HEK293T (cell line): ENCODE measurements around the gene KLLN.
"Not testable (repeated sequence)": the region's sequence is repeated elsewhere in the genome, so short reads cannot be mapped to it uniquely, and the experiment has no call there.

Experiments used
- CTCF ChIA-PET: fragments of 350-600 bp; formaldehyde crosslinking; extraction: SDS; loops from one replicate; lab custom pipeline; 2021; ENCODE audit warnings: antibody characterized with exemption, inconsistent platforms; lab: Yijun Ruan, JAX
- POLR2A ChIA-PET: fragments of 350-600 bp; formaldehyde crosslinking; extraction: SDS; loops from one replicate; lab custom pipeline; 2020; ENCODE audit warnings: antibody characterized with exemption, inconsistent platforms; lab: Yijun Ruan, JAX
- DNase-seq: peaks from one replicate; pipeline ENCODE4 v3.0.0; 2012; ENCODE audit warnings: mixed read lengths; ENCODE audit errors: extremely low spot score
- ARNT ChIP-seq: fragments of 450-650 bp; IDR thresholded peaks from 2 replicates; pipeline ENCODE4 v1.6.1; 2017; ENCODE audit warnings: mild to moderate bottlenecking
- BHLHE40 ChIP-seq: fragments of 450-650 bp; IDR thresholded peaks from 2 replicates; pipeline ENCODE4 v1.6.1; 2016; ENCODE audit warnings: mild to moderate bottlenecking, moderate library complexity, borderline replicate concordance
- CTBP1 ChIP-seq: fragments of 450-650 bp; IDR thresholded peaks from 2 replicates; pipeline ENCODE4 v1.6.1; 2016; ENCODE audit warnings: borderline replicate concordance
- ELF4 ChIP-seq: fragments of 450-650 bp; IDR thresholded peaks from 2 replicates; pipeline ENCODE4 v1.6.1; 2017; ENCODE audit warnings: antibody characterized with exemption
- FOXA1 ChIP-seq: fragments of 450-650 bp; IDR thresholded peaks from 2 replicates; pipeline ENCODE4 v1.6.1; 2016; ENCODE audit warnings: mild to moderate bottlenecking
- FOXK2 ChIP-seq: fragments of 450-650 bp; IDR thresholded peaks from 2 replicates; pipeline ENCODE4 v1.6.1; 2016; ENCODE audit warnings: mild to moderate bottlenecking
- FOXM1 ChIP-seq: fragments of 450-650 bp; IDR thresholded peaks from 2 replicates; pipeline ENCODE4 v1.6.1; 2017; ENCODE audit warnings: mild to moderate bottlenecking, borderline replicate concordance
- HDGF ChIP-seq: fragments of 450-650 bp; IDR thresholded peaks from 2 replicates; pipeline ENCODE4 v1.6.1; 2017; ENCODE audit warnings: antibody characterized with exemption, borderline replicate concordance
- L3MBTL2 ChIP-seq: fragments of 450-650 bp; conservative IDR thresholded peaks from 2 replicates; pipeline ENCODE4 v1.6.1; 2016; ENCODE audit warnings: mild to moderate bottlenecking
- LEF1 ChIP-seq: fragments of 450-650 bp; IDR thresholded peaks from 2 replicates; pipeline ENCODE4 v1.6.1; 2017; ENCODE audit warnings: mild to moderate bottlenecking, borderline replicate concordance
- NFRKB ChIP-seq: fragments of 450-650 bp; IDR thresholded peaks from 2 replicates; pipeline ENCODE4 v1.6.1; 2016; ENCODE audit warnings: mild to moderate bottlenecking, moderate library complexity
- PKNOX1 ChIP-seq: fragments of 450-650 bp; IDR thresholded peaks from 2 replicates; pipeline ENCODE4 v1.6.1; 2016
- SP1 ChIP-seq: fragments of 450-650 bp; IDR thresholded peaks from 2 replicates; pipeline ENCODE4 v1.6.1; 2017
- SUZ12 ChIP-seq: fragments of 450-650 bp; IDR thresholded peaks from 2 replicates; pipeline ENCODE4 v1.6.1; 2016; ENCODE audit warnings: mild to moderate bottlenecking
- TARDBP ChIP-seq: fragments of 450-650 bp; IDR thresholded peaks from 2 replicates; pipeline ENCODE4 v1.6.1; 2016
- ZNF384 ChIP-seq: fragments of 450-650 bp; IDR thresholded peaks from 2 replicates; pipeline ENCODE4 v1.6.1; 2016

The KLLN gene

GRCh38 chr10:87887146-87887545 is 23.8 kb upstream of the KLLN start:
- no peak for DNase-seq
- CTCF ChIA-PET: no interaction called here
- POLR2A ChIA-PET: no interaction called here
- TF ChIP-seq SUZ12: no peak
- no peak for TF ChIP-seq FOXA1
- no peak for TF ChIP-seq PKNOX1
- TF ChIP-seq FOXK2: no peak
- no peak for TF ChIP-seq FOXM1
- TF ChIP-seq NFRKB: no peak
- TF ChIP-seq ZNF384: no peak
- TF ChIP-seq SP1: no peak
- TF ChIP-seq TARDBP: no peak
- no peak for TF ChIP-seq L3MBTL2
- TF ChIP-seq CTBP1: no peak
- no peak for TF ChIP-seq LEF1
- TF ChIP-seq BHLHE40: no peak
- TF ChIP-seq ELF4: no peak
- TF ChIP-seq HDGF: no peak
- TF ChIP-seq ARNT: no peak

- CTCF ChIA-PET: no interaction called here
- TF ChIP-seq PKNOX1: no peak
- TF ChIP-seq FOXK2: no peak
- no peak for TF ChIP-seq HDGF
- no peak for TF ChIP-seq LEF1
- TF ChIP-seq CTBP1: no peak
- no peak for TF ChIP-seq FOXM1
- TF ChIP-seq L3MBTL2: no peak
- TF ChIP-seq SUZ12: no peak
- TF ChIP-seq FOXA1: no peak
- no peak for TF ChIP-seq TARDBP
- TF ChIP-seq NFRKB: no peak
- TF ChIP-seq ELF4: no peak
- TF ChIP-seq BHLHE40: no peak
- no peak for TF ChIP-seq SP1
- no peak for TF ChIP-seq ZNF384
- POLR2A ChIA-PET: no interaction called here
- no peak for DNase-seq
These were observed 23.3 kb upstream of the KLLN start for GRCh38 chr10:87886635-87887034.

- DNase-seq: no peak
- CTCF ChIA-PET: no interaction called here
- POLR2A ChIA-PET: interaction anchor here (0.6 kb wide), 1 partner anchor 19 kb away, joined by 3 read pairs; the partner anchor contains the start of genes KLLN and PTEN
These were observed 19.4 kb upstream of the KLLN start for GRCh38 chr10:87882555-87883294.

GRCh38 chr10:87881373-87882059 is 18.2 kb upstream of the KLLN start:
- CTCF ChIA-PET, DNase-seq, POLR2A ChIA-PET: not testable (repeated sequence)

More at GRCh38 chr10:87882555-87883294, 19.4 kb upstream of the KLLN start:
- TF ChIP-seq ARNT: no peak

- no peak for TF ChIP-seq ARNT
- TF ChIP-seq PKNOX1: no peak
- no peak for TF ChIP-seq TARDBP
- no peak for TF ChIP-seq FOXA1
- no peak for TF ChIP-seq CTBP1
- TF ChIP-seq L3MBTL2: no peak
- no peak for TF ChIP-seq HDGF
- no peak for TF ChIP-seq FOXK2
- no peak for TF ChIP-seq NFRKB
- CTCF ChIA-PET: no interaction called here
- no peak for DNase-seq
- POLR2A ChIA-PET: no interaction called here
These were observed 17.0 kb upstream of the KLLN start for GRCh38 chr10:87880336-87880735.

GRCh38 chr10:87878664-87879459 is 15.5 kb upstream of the KLLN start:
- CTCF ChIA-PET: no interaction called here
- POLR2A ChIA-PET: interaction anchor here (1.2 kb wide), 1 partner anchor 17 kb away, joined by 4 read pairs; no protein-coding TSS in a partner anchor
- TF ChIP-seq FOXA1 (peak; percentile 78), SP1 (no peak), FOXK2 (no peak), SUZ12 (no peak), L3MBTL2 (no peak), LEF1 (no peak), ARNT (no peak), CTBP1 (peak; percentile 89; the same call in 1 of the 2 replicates), BHLHE40 (no peak)
- DNase-seq: peak; percentile 28
